ENCODE results near the gene CRYGS.
"Not testable (repeated sequence)": the region's sequence is repeated elsewhere in the genome, so short reads cannot be mapped to it uniquely, and the experiment has no call there.

Gene CRYGS

GRCh38 chr3:186552408-186553031 lies 8.3 kb upstream of the CRYGS start:
- DNase-seq (ENCODE audit: low spot score) = no peak

GRCh38 chr3:186551387-186551786 lies 7.2 kb upstream of the CRYGS start:
- no peak for DNase-seq (ENCODE audit: low spot score)

GRCh38 chr3:186549497-186549896 lies 5.3 kb upstream of the CRYGS start:
- DNase-seq (ENCODE audit: low spot score) = no peak

GRCh38 chr3:186540835-186541226 lies 3.3 kb downstream of the CRYGS start:
- no peak for DNase-seq (ENCODE audit: low spot score)

- DNase-seq (ENCODE audit: low spot score) = peak; percentile 67
Observed at GRCh38 chr3:186540221-186540834, 3.9 kb downstream of the CRYGS start.

GRCh38 chr3:186538779-186539178 lies 5.4 kb downstream of the CRYGS start:
- no peak for DNase-seq (ENCODE audit: low spot score)

GRCh38 chr3:186536883-186537844 lies 7.0 kb downstream of the CRYGS start:
- DNase-seq (ENCODE audit: low spot score) = no peak

GRCh38 chr3:186534113-186534669 lies 10.0 kb downstream of the CRYGS start:
- DNase-seq (ENCODE audit: low spot score) = no peak

GRCh38 chr3:186532598-186533072 lies 11.5 kb downstream of the CRYGS start:
- DNase-seq (ENCODE audit: low spot score) = no peak

GRCh38 chr3:186531694-186532093 lies 12.5 kb downstream of the CRYGS start:
- not testable (repeated sequence) for DNase-seq (ENCODE audit: low spot score)

GRCh38 chr3:186530415-186530814 lies 13.8 kb downstream of the CRYGS start:
- DNase-seq (ENCODE audit: low spot score) = no peak

GRCh38 chr3:186529201-186529999 lies 14.8 kb downstream of the CRYGS start:
- DNase-seq (ENCODE audit: low spot score) = no peak

GRCh38 chr3:186526256-186526606 lies 17.9 kb downstream of the CRYGS start:
- no peak for DNase-seq (ENCODE audit: low spot score)

GRCh38 chr3:186525369-186526255 lies 18.6 kb downstream of the CRYGS start:
- no peak for DNase-seq (ENCODE audit: low spot score)

GRCh38 chr3:186524616-186525015 lies 19.6 kb downstream of the CRYGS start:
- no peak for DNase-seq (ENCODE audit: low spot score)

GRCh38 chr3:186523434-186523833 lies 20.7 kb downstream of the CRYGS start:
- DNase-seq (ENCODE audit: low spot score) = no peak

- DNase-seq (ENCODE audit: low spot score) = no peak
Observed at GRCh38 chr3:186523022-186523421, 21.2 kb downstream of the CRYGS start.

- no peak for DNase-seq (ENCODE audit: low spot score)
Observed at GRCh38 chr3:186520957-186521842, 23.0 kb downstream of the CRYGS start.

- no peak for DNase-seq (ENCODE audit: low spot score)
Observed at GRCh38 chr3:186520431-186520830, 23.7 kb downstream of the CRYGS start.

Measured in AG20443 (cell line).